GM23338 (cell line): Measurements from ENCODE around the gene SLC4A5. TPM values are rescaled to one million over a fixed set of nuclear protein-coding genes. Genes with fewer than 3 reads are reported as not detected.

ENCODE experiments used
- ATAC-seq: fragments of 200-7000 bp; cut with Tn5 transposase; 3 replicates; pipeline ENCODE4 v1.9.1; 2020
- DNase-seq: peaks from one replicate; pipeline ENCODE4 v3.0.0-alpha.2; 2015; ENCODE audit warnings: low spot score
- H2AFZ ChIP-seq: fragments of 200-600 bp; sonication (generic); 2 replicates; pipeline ENCODE4 v1.8.0; 2016; ENCODE audit warnings: antibody characterized with exemption, mild to moderate bottlenecking, moderate library complexity
- H3F3A ChIP-seq: fragments of 200-600 bp; sonication (generic); replicated peaks from 2 replicates; pipeline ENCODE4 v1.8.0; 2017; ENCODE audit warnings: antibody characterized with exemption, mixed run types, low read depth
- H3K27ac ChIP-seq: fragments of 200-600 bp; sonication (generic); 2 replicates; pipeline ENCODE4 v1.6.1; 2016; ENCODE audit warnings: low read depth
- H3K27me3 ChIP-seq: fragments of 200-600 bp; sonication (generic); 2 replicates; pipeline ENCODE4 v1.8.0; 2016; ENCODE audit warnings: mild to moderate bottlenecking, mixed run types, moderate library complexity; ENCODE audit not compliant: insufficient read depth
- H3K36me3 ChIP-seq: fragments of 200-600 bp; sonication (generic); 2 replicates; pipeline ENCODE4 v1.8.0; 2016; ENCODE audit warnings: mild to moderate bottlenecking; ENCODE audit not compliant: insufficient read depth
- H3K4me1 ChIP-seq: fragments of 200-600 bp; sonication (generic); 2 replicates; pipeline ENCODE4 v1.8.0; 2016; ENCODE audit warnings: mild to moderate bottlenecking, moderate library complexity; ENCODE audit not compliant: insufficient read depth
- H3K4me2 ChIP-seq: fragments of 200-600 bp; sonication (generic); 2 replicates; pipeline ENCODE4 v1.7.1; 2017; ENCODE audit warnings: mixed run types
- H3K4me3 ChIP-seq: fragments of 200-600 bp; sonication (generic); 2 replicates; pipeline ENCODE4 v1.6.1; 2016; ENCODE audit warnings: mixed run types
- H3K79me2 ChIP-seq: fragments of 200-600 bp; sonication (generic); replicated peaks from 2 replicates; pipeline ENCODE4 v1.8.0; 2017; ENCODE audit warnings: mild to moderate bottlenecking; ENCODE audit not compliant: insufficient read depth
- H3K9me2 ChIP-seq: fragments of 200-600 bp; sonication (generic); 2 replicates; pipeline ENCODE4 v1.8.0; 2017; ENCODE audit not compliant: insufficient read depth
- H4K20me1 ChIP-seq: fragments of 200-600 bp; sonication (generic); replicated peaks from 2 replicates; pipeline ENCODE4 v1.8.0; 2017; ENCODE audit warnings: mild to moderate bottlenecking; ENCODE audit not compliant: insufficient read depth
- H3K27ac Mint-ChIP-seq: 2 replicates; pipeline ENCODE4 v1.8.0; 2020; ENCODE audit warnings: inconsistent platforms, mild to moderate bottlenecking, moderate library complexity, mixed read lengths
- H3K27me3 Mint-ChIP-seq: 3 replicates; pipeline ENCODE4 v1.8.0; 2022; ENCODE audit warnings: low read depth, mild to moderate bottlenecking, moderate library complexity, mixed read lengths, inconsistent platforms; ENCODE audit not compliant: insufficient read depth, poor library complexity
- H3K36me3 Mint-ChIP-seq: 3 replicates; pipeline ENCODE4 v1.8.0; 2021; ENCODE audit warnings: low read depth, mild to moderate bottlenecking, inconsistent platforms, moderate library complexity, mixed read lengths
- H3K4me1 Mint-ChIP-seq: 3 replicates; pipeline ENCODE4 v1.8.0; 2020; ENCODE audit warnings: mild to moderate bottlenecking, inconsistent platforms, mixed read lengths
- H3K4me3 Mint-ChIP-seq: 3 replicates; pipeline ENCODE4 v1.8.0; 2021; ENCODE audit warnings: moderate library complexity, mild to moderate bottlenecking, inconsistent platforms, mixed read lengths
- H3K9me3 Mint-ChIP-seq: 3 replicates; pipeline ENCODE4 v1.8.0; 2020; ENCODE audit warnings: moderate library complexity, mild to moderate bottlenecking, inconsistent platforms, mixed read lengths
- CREB1 ChIP-seq: fragments of 250-450 bp; sonication (Bioruptor Pico); IDR thresholded peaks from 2 replicates; pipeline ENCODE4 v1.5.0; 2020; ENCODE audit warnings: low read depth, mild to moderate bottlenecking, moderate library complexity
- ETS1 ChIP-seq: IDR thresholded peaks from 2 replicates; pipeline ENCODE4 v1.6.1; 2016; ENCODE audit warnings: antibody characterized with exemption
- EZH2phosphoT487 ChIP-seq: fragments of 200-600 bp; sonication (generic); IDR thresholded peaks from one replicate; pipeline ENCODE4 v1.8.1; 2018; ENCODE audit warnings: antibody characterized with exemption; ENCODE audit not compliant: unreplicated experiment
- POLR2AphosphoS5 ChIP-seq: IDR thresholded peaks from 2 replicates; pipeline ENCODE4 v1.6.1; 2016; ENCODE audit warnings: antibody characterized with exemption, low read depth
- STAT1 ChIP-seq: IDR thresholded peaks from one replicate; pipeline ENCODE4 v1.6.1; 2016; ENCODE audit warnings: antibody characterized with exemption; ENCODE audit not compliant: unreplicated experiment
- ZNF114 ChIP-seq: fragments of 250-450 bp; sonication (Bioruptor Pico); IDR thresholded peaks from 2 replicates; pipeline ENCODE4 v1.5.0; 2020; ENCODE audit warnings: mild to moderate bottlenecking, moderate library complexity
- ZNF331 ChIP-seq: fragments of 250-450 bp; sonication (Bioruptor Pico); IDR thresholded peaks from 2 replicates; pipeline ENCODE4 v1.5.0; 2020; ENCODE audit warnings: low read depth, mild to moderate bottlenecking, moderate library complexity
- polyA plus RNA-seq: library from polyadenylated mRNA; unstranded; fragments of >200 nt; fragmentation: Nextera tagmentation; extraction: Ambion mirVana; gene quantifications from 2 replicates; pipeline ENCODE4 v1.2.1, GENCODE V29; 2016
- small RNA-seq: library from RNA; depleted of rRNA; stranded (forward); fragments of <200 nt; gene quantifications from one replicate; pipeline ENCODE3, GENCODE V24; 2014; ENCODE audit warnings: low replicate concordance
- total RNA-seq: library from RNA; depleted of rRNA; stranded (reverse); fragments of >200 nt; shearing (Covaris generic); gene quantifications from 2 replicates; pipeline ENCODE4 v1.2.3, GENCODE V29; 2014; rRNA removed
- TF ChIP-seq, protein P1 (sequence below): IDR thresholded peaks from one replicate; pipeline ENCODE4 v1.6.1; 2018; ENCODE audit warnings: antibody characterized with exemption; ENCODE audit not compliant: unreplicated experiment

SLC4A5 gene
- total and polyA plus RNA-seq, 2 experiments from 2014 or later, result 0.24 to 0.70 TPM

DNA sequence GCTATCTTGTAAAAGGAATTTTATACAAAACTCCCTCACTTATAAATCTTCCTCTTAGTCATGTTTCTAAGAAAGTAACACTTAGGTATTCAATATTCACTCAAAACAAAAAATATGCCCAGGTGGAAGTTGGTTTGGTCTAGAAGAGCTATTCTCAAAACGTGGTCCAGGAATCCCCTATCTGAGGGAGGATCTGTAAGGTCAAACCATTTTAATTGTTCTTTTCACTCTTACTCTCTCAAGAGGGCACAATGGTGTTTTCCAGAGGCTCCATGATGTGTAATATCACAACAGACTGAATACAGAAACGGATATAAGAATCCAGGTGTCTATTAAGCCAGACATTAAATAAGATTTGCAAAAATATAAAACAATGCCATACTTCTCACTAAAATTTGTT, 174.5 kb downstream of the SLC4A5 start:
- H3K79me2 ChIP-seq, result peaks cover 54% of the 10 kb centered on the region
- no peaks in the 10 kb centered on the region for H3K9me3 Mint-ChIP-seq

More for the DNA sequence above, 174.5 kb downstream of the SLC4A5 start:
- DNase-seq (no peak), ATAC-seq (no peak)
- TF ChIP-seq ZNF331 (CRISPR knock-in tag) (no peak), CREB1 (CRISPR knock-in tag) (no peak), ETS1 (no peak), POLR2AphosphoS5 (no peak), ZNF114 (CRISPR knock-in tag) (no peak), EZH2phosphoT487 (no peak), STAT1 (no peak)
- TF ChIP-seq, protein P1, sequence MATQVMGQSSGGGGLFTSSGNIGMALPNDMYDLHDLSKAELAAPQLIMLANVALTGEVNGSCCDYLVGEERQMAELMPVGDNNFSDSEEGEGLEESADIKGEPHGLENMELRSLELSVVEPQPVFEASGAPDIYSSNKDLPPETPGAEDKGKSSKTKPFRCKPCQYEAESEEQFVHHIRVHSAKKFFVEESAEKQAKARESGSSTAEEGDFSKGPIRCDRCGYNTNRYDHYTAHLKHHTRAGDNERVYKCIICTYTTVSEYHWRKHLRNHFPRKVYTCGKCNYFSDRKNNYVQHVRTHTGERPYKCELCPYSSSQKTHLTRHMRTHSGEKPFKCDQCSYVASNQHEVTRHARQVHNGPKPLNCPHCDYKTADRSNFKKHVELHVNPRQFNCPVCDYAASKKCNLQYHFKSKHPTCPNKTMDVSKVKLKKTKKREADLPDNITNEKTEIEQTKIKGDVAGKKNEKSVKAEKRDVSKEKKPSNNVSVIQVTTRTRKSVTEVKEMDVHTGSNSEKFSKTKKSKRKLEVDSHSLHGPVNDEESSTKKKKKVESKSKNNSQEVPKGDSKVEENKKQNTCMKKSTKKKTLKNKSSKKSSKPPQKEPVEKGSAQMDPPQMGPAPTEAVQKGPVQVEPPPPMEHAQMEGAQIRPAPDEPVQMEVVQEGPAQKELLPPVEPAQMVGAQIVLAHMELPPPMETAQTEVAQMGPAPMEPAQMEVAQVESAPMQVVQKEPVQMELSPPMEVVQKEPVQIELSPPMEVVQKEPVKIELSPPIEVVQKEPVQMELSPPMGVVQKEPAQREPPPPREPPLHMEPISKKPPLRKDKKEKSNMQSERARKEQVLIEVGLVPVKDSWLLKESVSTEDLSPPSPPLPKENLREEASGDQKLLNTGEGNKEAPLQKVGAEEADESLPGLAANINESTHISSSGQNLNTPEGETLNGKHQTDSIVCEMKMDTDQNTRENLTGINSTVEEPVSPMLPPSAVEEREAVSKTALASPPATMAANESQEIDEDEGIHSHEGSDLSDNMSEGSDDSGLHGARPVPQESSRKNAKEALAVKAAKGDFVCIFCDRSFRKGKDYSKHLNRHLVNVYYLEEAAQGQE, result no peak
- Histone ChIP-seq H4K20me1 (peaks cover 38% of the 10 kb centered on the region), H2AFZ (no peak overlapping the region), H3K4me2 (no peak overlapping the region), H3K36me3 (peaks cover 83% of the 10 kb centered on the region), H3K4me1 (no peaks in the 10 kb centered on the region), H3K27me3 (no peaks in the 10 kb centered on the region), H3K4me3 (no peak overlapping the region), H3F3A (no peaks in the 10 kb centered on the region), H3K9me2 (no peaks in the 10 kb centered on the region), H3K27ac (no peak overlapping the region)
- Mint-ChIP-seq H3K4me1 (no peaks in the 10 kb centered on the region), H3K27ac (no peak overlapping the region), H3K27me3 (peaks cover 2% of the 10 kb centered on the region), H3K36me3 (peaks cover 66% of the 10 kb centered on the region), H3K4me3 (no peak overlapping the region)

Small RNA genes lying within 50 kb of the gene (small RNA-seq; reads per million reads assigned to genes)
- gene RNU6-542P, result not detected
- gene TAF13P2, result not detected

Other genes starting within 250 kb of the SLC4A5 start
- 36.2 and 89.8 TPM in 2 replicates for gene BOLA3, start 195.5 kb downstream of the SLC4A5 start, total RNA-seq
- gene BOLA3, start 195.5 kb downstream of the SLC4A5 start, polyA plus RNA-seq, result 233 and 235 TPM in 2 replicates
- gene MOB1A, start 164.5 kb downstream of the SLC4A5 start, total RNA-seq, result 111 and 130 TPM in 2 replicates
- gene MOB1A, start 164.5 kb downstream of the SLC4A5 start, polyA plus RNA-seq, result 33.3 and 36.2 TPM in 2 replicates
- gene MTHFD2, start 144.8 kb downstream of the SLC4A5 start, total RNA-seq, result 281 and 321 TPM in 2 replicates
- gene MTHFD2, start 144.8 kb downstream of the SLC4A5 start, polyA plus RNA-seq, result 279 and 305 TPM in 2 replicates
- 131 and 145 TPM in 2 replicates for gene DCTN1, start 36.9 kb upstream of the SLC4A5 start, total RNA-seq
- gene DCTN1, start 36.9 kb upstream of the SLC4A5 start, polyA plus RNA-seq, result 108 and 126 TPM in 2 replicates
- gene C2orf81, start 78.2 kb upstream of the SLC4A5 start, total RNA-seq, result 4.6 TPM in 2 replicates
- 3.7 and 3.8 TPM in 2 replicates for gene C2orf81, start 78.2 kb upstream of the SLC4A5 start, polyA plus RNA-seq
- 41.3 and 41.6 TPM in 2 replicates for gene WDR54, start 78.3 kb upstream of the SLC4A5 start, total RNA-seq
- gene WDR54, start 78.3 kb upstream of the SLC4A5 start, polyA plus RNA-seq, result 35.2 and 42.6 TPM in 2 replicates
- gene RTKN, start 98.5 kb upstream of the SLC4A5 start, total RNA-seq, result 42.8 and 50.0 TPM in 2 replicates
- gene RTKN, start 98.5 kb upstream of the SLC4A5 start, polyA plus RNA-seq, result 20.4 and 24.5 TPM in 2 replicates
- gene INO80B, start 111.7 kb upstream of the SLC4A5 start, total RNA-seq, result 17.5 and 21.8 TPM in 2 replicates
- 5.1 and 6.1 TPM in 2 replicates for gene INO80B, start 111.7 kb upstream of the SLC4A5 start, polyA plus RNA-seq
- gene WBP1, start 115.0 kb upstream of the SLC4A5 start, total RNA-seq, result 52.4 and 64.4 TPM in 2 replicates
- gene WBP1, start 115.0 kb upstream of the SLC4A5 start, polyA plus RNA-seq, result 53.0 and 62.0 TPM in 2 replicates
- gene MOGS, start 122.0 kb upstream of the SLC4A5 start, total RNA-seq, result 56.5 and 61.6 TPM in 2 replicates
- gene MOGS, start 122.0 kb upstream of the SLC4A5 start, polyA plus RNA-seq, result 9.7 and 10.4 TPM in 2 replicates
- gene MRPL53, start 129.3 kb upstream of the SLC4A5 start, total RNA-seq, result 7.7 and 8.2 TPM in 2 replicates
- 65.1 and 70.4 TPM in 2 replicates for gene MRPL53, start 129.3 kb upstream of the SLC4A5 start, polyA plus RNA-seq
- 12.3 and 20.5 TPM in 2 replicates for gene CCDC142, start 139.6 kb upstream of the SLC4A5 start, total RNA-seq
- gene CCDC142, start 139.6 kb upstream of the SLC4A5 start, polyA plus RNA-seq, result 5.1 and 5.8 TPM in 2 replicates
- 29.2 and 29.6 TPM in 2 replicates for gene TTC31, start 139.7 kb upstream of the SLC4A5 start, total RNA-seq
- gene TTC31, start 139.7 kb upstream of the SLC4A5 start, polyA plus RNA-seq, result 13.1 and 15.8 TPM in 2 replicates
- 0.24 TPM in 1 of 2 replicates, not detected in the other for gene LBX2, start 156.2 kb upstream of the SLC4A5 start, total RNA-seq
- 0.57 and 0.82 TPM in 2 replicates for gene LBX2, start 156.2 kb upstream of the SLC4A5 start, polyA plus RNA-seq
- 10.9 and 14.3 TPM in 2 replicates for gene PCGF1, start 164.3 kb upstream of the SLC4A5 start, total RNA-seq
- 13.1 and 13.4 TPM in 2 replicates for gene PCGF1, start 164.3 kb upstream of the SLC4A5 start, polyA plus RNA-seq
- gene TLX2, start 171.0 kb upstream of the SLC4A5 start, total RNA-seq, result 0.21 TPM in 1 of 2 replicates, not detected in the other
- 0.16 TPM in 1 of 2 replicates, not detected in the other for gene TLX2, start 171.0 kb upstream of the SLC4A5 start, polyA plus RNA-seq
- 0.52 and 0.74 TPM in 2 replicates for gene DQX1, start 182.8 kb upstream of the SLC4A5 start, total RNA-seq
- 0.32 and 0.54 TPM in 2 replicates for gene DQX1, start 182.8 kb upstream of the SLC4A5 start, polyA plus RNA-seq
- 89.4 and 105 TPM in 2 replicates for gene AUP1, start 186.3 kb upstream of the SLC4A5 start, total RNA-seq
- gene AUP1, start 186.3 kb upstream of the SLC4A5 start, polyA plus RNA-seq, result 98.7 and 101 TPM in 2 replicates
- 17.2 and 19.7 TPM in 2 replicates for gene HTRA2, start 186.5 kb upstream of the SLC4A5 start, total RNA-seq
- gene HTRA2, start 186.5 kb upstream of the SLC4A5 start, polyA plus RNA-seq, result 17.8 and 19.5 TPM in 2 replicates
- gene LOXL3, start 210.5 kb upstream of the SLC4A5 start, total RNA-seq, result 12.2 and 14.9 TPM in 2 replicates
- gene LOXL3, start 210.5 kb upstream of the SLC4A5 start, polyA plus RNA-seq, result 4.4 and 4.7 TPM in 2 replicates
- 14.6 and 15.5 TPM in 2 replicates for gene DOK1, start 211.3 kb upstream of the SLC4A5 start, total RNA-seq
- gene DOK1, start 211.3 kb upstream of the SLC4A5 start, polyA plus RNA-seq, result 3.4 and 3.9 TPM in 2 replicates